Suprapubic skin (tissue), 4 donors: Measurements from ENCODE around the gene GPC4.

Experiments used
- EP300 ChIP-seq: sonication (generic); formaldehyde crosslinking; IDR thresholded peaks from one replicate; pipeline ENCODE4 v1.6.1; 2017; ENCODE audit warnings: antibody characterized with exemption
- POLR2A ChIP-seq, 2 donors: fragments of 450-650 bp; IDR thresholded peaks; one replicate each; pipeline ENCODE4 v1.6.1; 2017; ENCODE audit warnings: antibody characterized with exemption in 2 of 2, mild to moderate bottlenecking in 2 of 2, moderate library complexity in 2 of 2
- POLR2AphosphoS5 ChIP-seq, 3 donors: sonication (generic); formaldehyde crosslinking; IDR thresholded peaks; one replicate each; pipeline ENCODE4 v1.6.1; 2017; ENCODE audit warnings: antibody characterized with exemption in 3 of 3
- TF ChIP-seq, protein P1 (sequence below), 2 donors: fragments of 200-600 bp in 1 of 2; fragments of 450-650 bp in 1 of 2; sonication (generic) in 1 of 2; IDR thresholded peaks; one replicate each; pipeline ENCODE4 v1.5.1; 2016 to 2019; ENCODE audit warnings: antibody characterized with exemption in 2 of 2, mild to moderate bottlenecking in 1 of 2, moderate library complexity in 1 of 2

DNA sequence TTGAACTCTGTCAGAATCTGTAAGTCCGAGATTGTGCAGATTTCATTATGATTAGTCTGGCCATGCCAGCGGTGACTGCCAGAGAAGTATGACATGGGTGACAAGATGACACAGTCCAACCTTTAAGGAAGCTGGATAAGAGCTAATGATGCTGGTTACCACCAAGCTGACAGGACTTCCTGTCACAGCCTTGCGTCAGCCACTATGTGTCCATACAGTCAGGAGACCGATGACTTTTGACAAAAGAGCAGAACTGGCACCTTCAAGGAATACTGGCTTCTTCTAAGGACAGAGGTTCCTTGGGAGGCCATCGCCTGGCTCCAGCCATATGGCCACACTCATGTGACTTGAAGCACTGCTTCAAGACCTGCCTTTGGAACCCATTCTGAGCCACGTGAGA, 129.9 kb downstream of the GPC4 start:
- TF ChIP-seq, protein P1, sequence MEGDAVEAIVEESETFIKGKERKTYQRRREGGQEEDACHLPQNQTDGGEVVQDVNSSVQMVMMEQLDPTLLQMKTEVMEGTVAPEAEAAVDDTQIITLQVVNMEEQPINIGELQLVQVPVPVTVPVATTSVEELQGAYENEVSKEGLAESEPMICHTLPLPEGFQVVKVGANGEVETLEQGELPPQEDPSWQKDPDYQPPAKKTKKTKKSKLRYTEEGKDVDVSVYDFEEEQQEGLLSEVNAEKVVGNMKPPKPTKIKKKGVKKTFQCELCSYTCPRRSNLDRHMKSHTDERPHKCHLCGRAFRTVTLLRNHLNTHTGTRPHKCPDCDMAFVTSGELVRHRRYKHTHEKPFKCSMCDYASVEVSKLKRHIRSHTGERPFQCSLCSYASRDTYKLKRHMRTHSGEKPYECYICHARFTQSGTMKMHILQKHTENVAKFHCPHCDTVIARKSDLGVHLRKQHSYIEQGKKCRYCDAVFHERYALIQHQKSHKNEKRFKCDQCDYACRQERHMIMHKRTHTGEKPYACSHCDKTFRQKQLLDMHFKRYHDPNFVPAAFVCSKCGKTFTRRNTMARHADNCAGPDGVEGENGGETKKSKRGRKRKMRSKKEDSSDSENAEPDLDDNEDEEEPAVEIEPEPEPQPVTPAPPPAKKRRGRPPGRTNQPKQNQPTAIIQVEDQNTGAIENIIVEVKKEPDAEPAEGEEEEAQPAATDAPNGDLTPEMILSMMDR (IDR thresholded peaks at IDR 0.05) = no peak
- TF ChIP-seq POLR2A (IDR thresholded peaks at IDR 0.05) (no peak), EP300 (no peak), POLR2AphosphoS5 (IDR thresholded peaks at IDR 0.05) (no peak)
